Stomach smooth muscle (tissue), 2 donors: ENCODE data around the gene KIF6.
A peak's percentile ranks its signal among the peaks of the same experiment; 100 is the strongest.

Source experiments
- H3K27ac ChIP-seq: one replicate; pipeline ENCODE4 v1.7.0; 2013; ENCODE audit warnings: mild to moderate bottlenecking, low read length, inconsistent platforms
- H3K27me3 ChIP-seq, 2 donors: one replicate each; pipeline ENCODE4 v1.7.0; 2013; ENCODE audit warnings: low read length in 2 of 2; ENCODE audit not compliant: insufficient read depth in 2 of 2, control insufficient read depth in 1 of 2
- H3K36me3 ChIP-seq, 2 donors: one replicate each; pipeline ENCODE4 v1.7.0; 2013; ENCODE audit warnings: low read length in 2 of 2; ENCODE audit not compliant: control insufficient read depth in 2 of 2, insufficient read depth in 2 of 2
- H3K4me1 ChIP-seq: one replicate; pipeline ENCODE4 v1.7.0; 2013; ENCODE audit warnings: low read length; ENCODE audit not compliant: control insufficient read depth, insufficient read depth
- H3K4me3 ChIP-seq, 2 donors: one replicate each; pipeline ENCODE4 v1.7.0; 2013; ENCODE audit warnings: low read length in 2 of 2
- H3K9ac ChIP-seq, 2 donors: one replicate each; pipeline ENCODE4 v1.7.0; 2013; ENCODE audit warnings: low read length in 2 of 2, mild to moderate bottlenecking in 1 of 2
- H3K9me3 ChIP-seq, 2 donors: one replicate each; pipeline ENCODE4 v1.7.0; 2013; ENCODE audit warnings: low read length in 2 of 2; ENCODE audit not compliant: control insufficient read depth in 2 of 2
- donor health status: healthy.
- donor health status: Pancreatic carcinoma.

KIF6 gene

GRCh38 chr6:39317256-39317655, 408.0 kb downstream of the KIF6 start:
- Histone ChIP-seq H3K27ac (no peak overlapping the region), H3K9me3 (peaks cover 0 to 5% of the 10 kb centered on the region in 2 donors), H3K9ac (no peak overlapping the region), H3K4me3 (no peak overlapping the region), H3K36me3 (no peaks in the 10 kb centered on the region), H3K27me3 (peaks cover 23 to 26% of the 10 kb centered on the region in 2 donors), H3K4me1 (peaks cover 20% of the 10 kb centered on the region)

GRCh38 chr6:39314273-39314795, 410.9 kb downstream of the KIF6 start, which contains the start of gene KCNK17:
KCNK17 (minus strand) TSS chr6:39314419; CDS start chr6:39314320, 99 bp downstream.
- Histone ChIP-seq H3K9me3 (peaks cover 0 to 5% of the 10 kb centered on the region in 2 donors), H3K27me3 (peaks cover 30 to 39% of the 10 kb centered on the region in 2 donors), H3K4me1 (peaks cover 14% of the 10 kb centered on the region), H3K27ac (no peak within 1 kb of the TSS), H3K9ac (no peak within 1 kb of the TSS), H3K4me3 (peak within 1 kb of the TSS; percentile 7 to 52), H3K36me3 (no peaks in the 10 kb centered on the region)

DNA sequence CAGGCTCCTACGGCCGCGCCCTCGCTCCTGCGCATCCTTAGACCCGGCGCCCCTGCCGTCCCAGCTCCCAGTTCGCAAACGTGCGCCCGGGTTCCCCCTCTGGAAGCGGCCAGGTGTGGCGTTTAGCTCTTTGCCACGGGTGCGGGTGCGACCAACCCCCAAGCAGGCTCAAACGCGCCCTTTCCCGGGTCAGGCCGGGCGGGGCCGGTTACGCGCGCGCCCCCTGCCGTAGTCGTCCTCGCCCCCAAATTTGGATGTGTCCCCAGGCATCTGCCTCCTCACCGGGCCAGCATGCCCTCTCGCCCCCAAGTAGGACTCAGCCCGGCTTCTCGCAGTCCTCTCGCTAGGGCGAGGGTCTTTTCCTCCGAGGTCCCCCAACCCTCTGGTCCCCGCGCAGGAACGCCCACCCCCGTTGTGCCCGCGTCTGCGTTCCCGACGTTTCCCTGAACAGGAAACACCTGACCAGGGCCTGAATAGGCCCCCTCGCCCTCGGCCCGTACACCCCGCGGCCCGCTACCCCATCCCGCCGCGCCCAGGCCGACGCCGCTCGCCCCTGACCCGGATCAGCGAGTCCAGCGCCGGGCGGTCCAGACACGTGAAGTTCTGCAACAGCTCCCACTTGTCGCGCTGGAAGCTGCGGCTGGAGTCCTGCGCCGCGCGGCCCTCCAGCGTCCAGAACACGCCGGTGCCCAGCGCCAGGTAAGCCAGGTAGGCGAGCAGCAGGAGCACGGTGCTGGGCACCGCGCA, 411.5 kb downstream of the KIF6 start:
- H3K27me3 ChIP-seq = peaks cover 30 to 40% of the 10 kb centered on the region in 2 donors
- H3K9me3 ChIP-seq = peaks cover 0 to 5% of the 10 kb centered on the region in 2 donors
- no peak overlapping the region for H3K27ac ChIP-seq
- H3K4me3 ChIP-seq = peak overlapping the region in 1 of 2 donors; percentile 52
- no peak overlapping the region for H3K9ac ChIP-seq
- H3K36me3 ChIP-seq = no peaks in the 10 kb centered on the region
- H3K4me1 ChIP-seq = peaks cover 14% of the 10 kb centered on the region

DNA sequence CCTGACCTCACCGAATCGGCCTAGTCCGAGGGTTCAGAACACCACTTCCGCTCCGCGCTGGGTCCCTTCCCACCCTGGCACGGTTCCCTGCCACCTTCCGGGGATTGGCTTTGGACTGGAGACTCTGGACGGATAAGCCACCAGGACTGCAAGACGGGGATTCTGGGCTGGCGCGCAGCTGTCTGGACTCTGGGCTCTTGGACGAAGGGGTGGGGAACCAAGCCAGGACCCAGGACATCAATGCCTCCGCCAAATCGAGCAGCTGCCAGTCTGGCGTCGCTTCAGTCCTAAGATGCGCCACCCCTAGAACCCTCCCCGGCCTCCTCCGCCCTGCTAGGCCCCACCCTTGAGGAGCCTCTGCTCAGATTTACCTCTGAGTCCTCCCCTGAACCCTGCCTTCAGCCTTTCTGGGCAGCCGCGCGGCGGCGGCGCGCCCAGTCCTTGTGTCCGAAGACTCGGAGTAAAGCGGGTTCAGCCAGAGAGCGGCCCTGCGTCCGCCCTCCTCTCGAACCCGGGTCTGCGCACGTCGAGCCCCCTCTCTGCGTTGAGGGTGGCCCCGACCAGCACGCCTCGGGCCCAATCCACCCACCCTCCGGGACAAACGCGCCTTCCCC, 412.2 kb downstream of the KIF6 start:
- Histone ChIP-seq H3K27me3 (peaks cover 30 to 40% of the 10 kb centered on the region in 2 donors), H3K36me3 (no peaks in the 10 kb centered on the region), H3K27ac (no peak overlapping the region), H3K9ac (no peak overlapping the region), H3K9me3 (peaks cover 0 to 5% of the 10 kb centered on the region in 2 donors), H3K4me1 (peaks cover 14% of the 10 kb centered on the region), H3K4me3 (peak overlapping the region; percentile 7 to 52)

DNA sequence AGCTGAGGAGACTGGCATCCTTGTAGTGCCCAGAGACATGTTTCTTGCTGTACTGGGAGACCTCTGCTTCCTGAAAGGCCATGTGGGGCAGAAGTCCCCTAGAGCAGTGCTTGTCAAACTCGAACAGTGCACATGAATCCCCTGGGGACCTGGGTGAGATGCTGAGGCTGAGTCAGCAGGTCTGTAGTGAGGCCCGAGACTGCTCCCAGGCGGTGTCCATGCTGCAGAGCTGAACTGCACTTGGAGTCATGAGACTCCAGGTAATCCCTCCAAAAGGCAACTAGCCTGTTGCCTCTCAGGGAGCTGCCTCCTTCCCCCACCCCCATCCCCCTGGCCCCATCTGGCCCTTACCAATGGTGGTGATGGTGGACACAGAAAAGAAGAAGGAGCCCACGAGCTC, 414.7 kb downstream of the KIF6 start:
- no peak overlapping the region for H3K9ac ChIP-seq
- peaks cover 14% of the 10 kb centered on the region for H3K4me1 ChIP-seq
- no peak overlapping the region for H3K4me3 ChIP-seq
- no peak overlapping the region for H3K27ac ChIP-seq
- peaks cover 0 to under 1% of the 10 kb centered on the region in 2 donors for H3K9me3 ChIP-seq
- no peaks in the 10 kb centered on the region for H3K36me3 ChIP-seq
- H3K27me3 ChIP-seq = peaks cover 30 to 40% of the 10 kb centered on the region in 2 donors

DNA sequence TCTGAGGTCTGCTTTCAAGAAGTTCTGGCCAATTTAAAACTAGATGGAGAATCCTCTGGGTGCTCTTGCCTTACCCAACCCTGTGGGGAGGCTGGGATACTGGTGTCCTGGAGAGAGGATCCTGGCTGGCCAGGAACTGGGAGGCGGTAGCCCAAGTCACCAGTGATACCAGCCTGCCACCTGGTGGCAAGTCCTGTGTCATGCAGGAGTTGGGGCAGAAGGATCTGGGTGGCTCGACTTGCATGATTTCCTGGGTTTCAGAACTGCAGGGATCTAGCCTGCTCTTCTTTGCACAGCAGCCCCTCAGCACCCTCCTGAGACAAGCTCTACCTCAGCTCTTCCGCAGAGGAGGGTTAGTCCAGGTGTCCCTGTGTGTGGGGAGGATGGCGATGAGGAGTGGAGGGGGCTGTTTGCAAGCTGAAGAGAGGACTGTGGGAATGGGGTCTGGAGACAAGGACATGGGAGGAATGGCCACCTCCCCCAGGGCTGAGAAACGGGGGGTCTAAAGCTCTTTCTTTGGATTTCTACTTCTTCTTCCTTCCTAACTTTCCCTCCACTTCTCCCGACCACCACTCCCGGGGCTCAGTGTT, 415.2 kb downstream of the KIF6 start:
- H3K4me1 ChIP-seq = peaks cover 14% of the 10 kb centered on the region
- peaks cover 30 to 38% of the 10 kb centered on the region in 2 donors for H3K27me3 ChIP-seq
- H3K9ac ChIP-seq = no peak overlapping the region
- H3K27ac ChIP-seq = no peak overlapping the region
- no peaks in the 10 kb centered on the region for H3K36me3 ChIP-seq
- H3K9me3 ChIP-seq = peaks cover 0 to 2% of the 10 kb centered on the region in 2 donors
- H3K4me3 ChIP-seq = no peak overlapping the region

- H3K36me3 ChIP-seq = no peaks in the 10 kb centered on the region
- H3K27me3 ChIP-seq = peaks cover 10 to 19% of the 10 kb centered on the region in 2 donors
- H3K27ac ChIP-seq = no peak overlapping the region
- peaks cover 3% of the 10 kb centered on the region for H3K4me1 ChIP-seq
- no peak overlapping the region for H3K9ac ChIP-seq
- H3K9me3 ChIP-seq = peaks cover 0 to 2% of the 10 kb centered on the region in 2 donors
- no peak overlapping the region for H3K4me3 ChIP-seq
Measured at GRCh38 chr6:39307462-39307861, 417.7 kb downstream of the KIF6 start.

DNA sequence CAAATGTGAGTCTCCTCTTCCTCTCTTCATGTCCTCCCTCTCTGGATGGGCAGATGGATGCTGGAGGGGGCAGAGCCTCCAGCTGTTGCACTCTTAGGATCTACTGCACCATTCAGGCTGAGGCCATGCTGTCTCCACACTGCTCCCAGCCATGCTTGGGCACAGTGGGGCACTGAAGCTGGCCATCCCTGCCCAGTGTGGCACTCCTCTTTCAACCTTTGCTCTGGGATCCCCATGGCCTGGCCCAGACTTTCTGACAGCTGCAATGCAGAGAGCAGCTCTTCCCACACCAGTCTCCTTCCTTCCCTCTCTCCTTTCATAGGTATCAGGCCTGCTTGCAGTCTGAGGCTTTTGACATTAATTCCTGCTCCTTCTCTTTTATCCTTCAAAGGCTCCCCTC, 420.3 kb downstream of the KIF6 start:
- peaks cover 0 to 2% of the 10 kb centered on the region in 2 donors for H3K9me3 ChIP-seq
- peaks cover 3% of the 10 kb centered on the region for H3K4me1 ChIP-seq

DNA sequence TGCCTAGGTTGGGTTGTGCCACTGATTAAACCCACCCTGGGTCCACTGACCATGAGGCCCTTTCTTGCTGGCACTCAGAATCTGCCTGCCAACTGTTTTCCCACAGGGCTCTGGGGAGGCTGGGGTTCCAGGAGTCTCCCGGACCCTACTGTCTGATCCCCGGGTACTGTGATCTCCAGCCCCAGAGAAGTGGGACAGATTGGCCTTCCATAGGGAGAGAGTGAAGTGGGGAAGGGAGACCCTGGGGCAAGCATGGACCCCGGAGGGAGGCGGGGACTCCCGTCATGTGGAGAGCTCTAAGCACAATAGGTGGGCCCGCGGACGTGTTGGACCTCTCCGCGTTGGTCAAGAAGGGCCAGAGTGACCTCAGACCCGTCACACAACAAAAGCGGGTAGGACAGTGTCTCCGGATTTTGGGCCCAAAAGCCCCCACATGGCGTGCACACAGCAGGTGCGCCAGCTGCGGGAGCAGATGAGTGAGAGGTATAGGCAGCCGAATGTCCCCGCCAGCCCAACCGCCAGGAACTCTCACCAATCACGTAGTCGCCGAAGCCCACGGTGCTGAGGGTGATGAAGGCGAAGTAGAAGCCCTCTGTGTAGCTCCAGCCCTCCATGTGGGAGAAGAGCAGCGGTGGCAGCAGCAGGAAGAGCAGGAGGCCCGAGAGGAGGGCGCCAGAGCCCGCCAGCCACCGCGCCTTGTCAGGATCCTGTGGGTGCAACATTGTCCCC, 421.6 kb downstream of the KIF6 start:
- Histone ChIP-seq H3K4me3 (no peak overlapping the region), H3K9me3 (peaks cover 0 to 2% of the 10 kb centered on the region in 2 donors), H3K27me3 (peaks cover 2 to 4% of the 10 kb centered on the region in 2 donors), H3K36me3 (no peaks in the 10 kb centered on the region), H3K4me1 (peaks cover 3% of the 10 kb centered on the region), H3K27ac (no peak overlapping the region), H3K9ac (no peak overlapping the region)

More for the DNA sequence above, 420.3 kb downstream of the KIF6 start:
- H3K27me3 ChIP-seq = peaks cover 4 to 6% of the 10 kb centered on the region in 2 donors
- no peak overlapping the region for H3K9ac ChIP-seq
- H3K36me3 ChIP-seq = no peaks in the 10 kb centered on the region
- no peak overlapping the region for H3K27ac ChIP-seq
- H3K4me3 ChIP-seq = no peak overlapping the region
